HG03439 (cell line): ENCODE measurements around the gene RTP3.

Experiments used
- ATAC-seq: cut with Tn5 transposase; IDR thresholded peaks from one replicate; pipeline ENCODE4 v1.9.1; 2021; ENCODE audit warnings: mild to moderate bottlenecking, moderate library complexity; ENCODE audit not compliant: unreplicated experiment

The RTP3 gene

DNA sequence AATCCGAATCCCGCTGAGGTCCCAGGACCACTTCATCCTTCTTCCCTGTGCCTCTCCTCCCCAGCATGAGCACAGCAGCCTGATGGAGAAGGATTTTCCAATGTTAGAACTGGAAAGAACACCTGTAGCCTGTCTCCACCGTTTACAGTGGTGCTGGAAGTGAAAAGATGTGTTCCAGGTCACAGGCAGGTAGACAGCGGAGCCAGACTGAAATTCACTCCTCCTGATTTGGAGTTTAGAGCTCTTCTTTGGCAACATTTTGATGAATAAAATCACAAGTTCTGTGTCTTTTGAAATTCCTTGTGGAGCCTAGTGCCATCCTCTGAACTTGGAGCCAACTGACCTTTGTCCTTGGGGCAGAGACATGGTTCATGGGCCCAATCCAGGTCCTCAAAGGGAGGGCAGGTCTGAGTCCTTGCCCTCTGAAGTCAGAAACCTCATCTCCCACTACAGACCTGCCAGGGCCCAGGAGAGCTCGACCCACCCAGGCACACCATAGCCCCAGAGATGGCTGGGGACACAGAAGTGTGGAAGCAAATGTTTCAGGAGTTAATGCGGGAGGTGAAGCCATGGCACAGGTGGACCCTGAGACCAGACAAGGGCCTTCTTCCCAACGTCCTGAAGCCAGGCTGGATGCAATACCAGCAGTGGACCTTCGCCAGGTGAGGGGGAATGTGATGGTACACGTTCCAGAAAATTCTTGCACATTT is at the start of gene RTP3:
RTP3 (plus strand) TSS at position 421 of the 710 bp plus-strand sequence; CDS start at position 508, 87 bp downstream.
- no peak for ATAC-seq

DNA sequence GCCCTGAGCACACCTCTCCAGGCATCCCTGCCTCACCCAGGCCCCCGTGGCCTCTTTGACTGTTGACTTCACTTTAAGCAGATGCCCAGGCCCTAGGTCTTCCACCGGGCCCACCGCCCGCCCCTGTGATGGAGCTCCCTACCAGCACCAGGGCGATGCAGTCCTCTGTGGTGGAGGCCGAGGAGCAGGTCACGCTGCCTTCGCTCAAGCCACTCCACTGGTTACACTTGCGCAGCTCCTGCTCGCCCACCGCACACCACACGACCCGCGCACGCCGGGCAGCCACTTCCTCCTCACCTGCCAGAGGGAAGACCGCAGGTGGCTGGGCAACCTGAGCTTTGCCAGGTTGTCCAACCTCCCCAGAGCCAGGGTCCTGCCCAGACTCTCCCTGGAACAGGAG is 49.1 kb upstream of the RTP3 start:
- ATAC-seq, result no peak

DNA sequence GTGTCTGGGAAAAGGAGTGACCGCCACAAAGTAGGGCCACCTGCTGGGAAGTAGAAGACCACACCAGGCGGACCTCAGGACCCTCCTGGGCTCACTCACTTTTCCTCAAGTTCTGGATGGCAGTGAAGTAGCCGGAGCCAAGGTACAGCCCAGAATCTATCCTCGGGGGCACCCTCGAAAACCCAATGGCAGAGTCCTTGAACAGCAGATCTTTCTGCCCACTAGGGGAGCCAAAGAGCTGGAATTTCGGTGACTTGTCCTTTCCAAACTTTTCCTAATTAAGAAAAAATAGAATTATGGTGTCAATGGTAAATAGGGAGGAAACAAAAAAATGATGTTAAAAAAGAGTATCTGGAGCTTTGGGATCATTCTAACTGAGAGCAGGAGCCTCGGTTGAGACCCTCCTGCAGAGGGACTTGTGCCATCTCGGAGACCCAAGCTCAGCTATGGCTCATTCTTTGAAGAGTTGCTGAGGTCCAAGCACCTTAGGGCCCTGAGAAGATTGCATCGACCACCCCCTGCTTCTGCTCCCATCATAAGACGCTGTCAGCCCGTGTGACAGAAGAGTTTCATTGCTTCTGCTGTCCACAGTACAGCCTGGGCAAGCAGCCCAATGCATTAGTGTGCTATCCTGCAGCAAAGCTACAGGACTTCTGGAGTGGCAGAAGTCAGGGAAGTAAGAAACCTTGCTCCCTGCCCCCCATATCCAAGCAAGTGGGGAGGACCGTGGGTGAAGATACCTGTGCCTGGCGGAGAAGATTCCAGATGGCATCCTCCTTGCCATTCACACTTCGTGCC is 47.8 kb upstream of the RTP3 start:
- no peak for ATAC-seq

- no peak for ATAC-seq
These were observed 44.1 kb upstream of the RTP3 start for GRCh38 chr3:46453526-46454208.

DNA sequence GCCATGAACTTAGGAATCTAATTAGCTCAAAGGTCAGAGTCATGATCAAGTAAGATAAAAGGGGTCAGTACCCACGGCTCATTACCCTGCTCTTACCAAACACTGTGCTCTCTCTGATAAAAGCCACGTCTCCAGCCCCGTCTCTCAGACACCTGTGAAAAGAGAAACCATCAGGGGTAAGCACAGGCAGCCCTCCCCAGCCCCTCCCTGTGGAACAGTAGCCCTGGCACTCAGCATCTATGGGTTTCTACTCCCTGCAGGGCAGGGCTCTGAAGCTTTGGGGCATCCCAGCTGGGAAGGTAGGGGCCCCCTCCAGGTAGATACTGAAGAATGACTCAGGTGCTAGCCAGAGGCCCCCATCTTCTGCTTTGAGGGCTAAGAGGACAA is 43.6 kb upstream of the RTP3 start:
- ATAC-seq, result no peak

DNA sequence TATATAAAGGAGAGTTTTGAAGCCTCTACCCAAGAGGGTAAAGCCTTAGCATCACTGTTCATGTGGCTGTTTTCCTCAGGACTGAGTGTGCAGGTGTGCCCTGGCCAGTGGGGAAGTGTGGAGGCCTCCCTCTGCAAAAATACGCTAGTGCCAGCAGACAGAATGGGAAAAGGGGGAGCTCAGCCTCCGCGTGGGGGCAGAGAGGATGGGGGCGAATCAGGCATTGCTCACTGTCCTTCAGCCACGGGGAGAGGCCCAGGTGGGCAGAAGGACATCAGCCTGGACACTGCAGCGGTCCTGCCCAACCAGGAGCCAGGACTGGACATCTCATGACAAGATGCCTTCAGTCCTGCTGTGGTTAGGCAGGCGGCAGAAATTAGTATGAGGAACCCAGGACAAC is 43.2 kb upstream of the RTP3 start:
- ATAC-seq, result no peak

GRCh38 chr3:46455231-46456115 is 42.3 kb upstream of the RTP3 start:
- ATAC-seq, result no peak

DNA sequence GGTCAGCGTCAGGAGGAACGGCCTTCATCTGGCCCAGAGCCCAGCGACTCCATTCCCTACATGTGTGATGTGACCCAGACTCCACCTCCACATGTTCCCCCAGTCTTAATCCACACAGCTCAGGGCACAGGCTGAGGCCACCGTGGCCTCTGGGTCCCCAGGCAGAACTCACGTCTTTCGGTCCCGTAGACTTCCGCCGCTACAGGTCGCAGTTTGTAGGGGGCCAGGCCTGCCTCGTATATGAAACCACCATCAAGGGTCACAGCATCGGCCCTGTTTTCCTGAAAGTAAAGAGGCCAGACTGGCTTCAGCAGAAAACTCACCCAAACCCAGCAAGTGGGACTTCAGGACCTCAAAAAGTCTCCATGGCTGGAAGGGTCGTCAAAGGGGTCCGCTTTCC is 41.7 kb upstream of the RTP3 start:
- no peak for ATAC-seq

DNA sequence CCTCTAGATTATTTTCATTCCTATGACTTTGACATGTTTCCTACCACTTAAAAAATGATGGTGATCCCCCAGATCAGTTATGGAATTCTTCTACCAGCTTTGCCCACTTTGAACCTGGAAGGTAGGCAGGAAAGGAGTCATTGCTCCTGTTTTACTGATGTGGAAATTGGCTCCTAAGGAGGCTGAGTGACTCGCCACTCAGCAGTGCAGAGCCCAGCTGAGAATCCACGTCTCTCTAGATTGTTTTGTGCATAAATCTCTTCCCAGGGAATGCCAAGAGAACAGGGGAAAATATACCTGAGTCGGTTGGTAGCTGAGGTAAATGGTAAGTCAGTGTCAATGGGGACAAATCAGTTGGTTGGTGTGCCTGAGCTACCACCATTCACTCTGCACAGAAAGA is 37.7 kb upstream of the RTP3 start:
- no peak for ATAC-seq

- no peak for ATAC-seq
These were observed 35.7 kb upstream of the RTP3 start for GRCh38 chr3:46462111-46462510.

GRCh38 chr3:46462511-46462910 is 35.3 kb upstream of the RTP3 start:
- ATAC-seq, result no peak

GRCh38 chr3:46463120-46463867 is 34.5 kb upstream of the RTP3 start:
- ATAC-seq, result no peak

- ATAC-seq, result no peak
These were observed 33.9 kb upstream of the RTP3 start for GRCh38 chr3:46463868-46464241.

DNA sequence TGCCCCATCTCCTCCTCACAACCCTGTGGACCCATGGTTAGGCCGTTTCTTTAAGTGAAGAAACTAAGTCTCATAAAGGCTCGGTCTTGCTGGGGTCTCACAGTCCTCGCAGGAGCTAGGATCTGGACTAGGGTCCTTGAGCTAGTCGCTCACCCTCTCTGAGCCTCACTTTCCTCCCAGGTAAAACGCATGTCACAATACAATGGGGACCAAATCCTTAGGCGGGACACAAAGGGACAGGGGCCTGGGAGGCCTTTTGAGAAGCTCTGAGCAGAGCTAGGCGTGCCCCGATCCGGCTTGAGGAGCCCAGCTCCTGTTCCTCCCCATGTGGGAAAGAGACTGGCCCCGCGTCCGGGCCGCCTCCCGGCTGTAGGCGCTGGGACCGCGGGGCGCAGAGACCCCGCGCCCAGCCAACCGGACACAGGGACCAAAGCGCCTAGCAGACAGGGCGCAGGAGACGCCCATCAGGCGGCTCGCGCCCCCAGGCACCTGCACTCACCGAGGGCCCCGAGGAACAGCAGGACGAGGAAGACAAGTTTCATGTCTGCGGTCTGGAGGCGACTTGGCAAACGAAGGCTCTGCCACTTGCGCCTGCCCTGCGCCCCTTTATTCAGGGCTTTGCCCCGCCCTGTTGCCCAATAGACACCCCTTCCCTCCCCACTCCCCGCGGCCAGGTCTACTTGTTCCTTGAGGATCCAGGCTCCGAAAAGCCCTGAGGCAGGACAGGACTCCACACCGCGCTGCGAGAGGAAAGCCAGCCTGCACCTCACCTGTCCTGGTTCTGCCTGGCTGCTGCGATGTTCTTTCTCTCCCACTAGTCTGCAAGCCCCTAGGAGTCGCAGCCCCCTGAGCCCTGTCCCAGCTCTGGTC is 33.2 kb upstream of the RTP3 start, which contains the start of gene LTF:
LTF (minus strand) TSS at position 580 of the 870 bp plus-strand sequence; CDS start at position 542, 38 bp downstream.
- no peak for ATAC-seq

GRCh38 chr3:46465196-46465520 is 32.6 kb upstream of the RTP3 start:
- no peak for ATAC-seq

DNA sequence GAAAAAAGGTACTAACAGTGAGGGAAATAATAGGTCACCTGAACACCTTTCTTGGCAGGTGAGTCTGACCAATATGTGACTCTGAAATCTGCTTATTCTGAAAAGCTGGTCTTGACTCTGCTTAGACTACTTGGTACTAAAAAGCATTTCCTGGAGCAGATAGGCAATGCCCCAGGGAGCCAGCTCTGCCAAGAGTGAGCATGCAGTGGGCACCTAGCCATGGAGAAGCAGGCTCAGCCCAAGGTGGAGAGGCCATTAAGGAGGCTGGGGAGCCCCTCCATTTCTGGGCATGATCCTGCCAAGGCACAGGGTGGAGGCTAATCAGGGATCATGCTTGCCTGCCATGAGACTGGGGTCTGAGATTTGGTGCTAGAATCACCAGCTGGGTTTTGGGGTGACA is 31.5 kb upstream of the RTP3 start:
- ATAC-seq, result no peak

GRCh38 chr3:46466871-46467403 is 30.8 kb upstream of the RTP3 start:
- ATAC-seq, result no peak

- no peak for ATAC-seq
These were observed 30.2 kb upstream of the RTP3 start for GRCh38 chr3:46467562-46467961.
